Loucy (cell line): ENCODE measurements around the gene SYNPO2L.
"Not testable (repeated sequence)": the region's sequence is repeated elsewhere in the genome, so short reads cannot be mapped to it uniquely, and the experiment has no call there.

Source experiments
- H2AFZ ChIP-seq: fragments of 200-600 bp; sonication (generic); 2 replicates; pipeline ENCODE4 v1.6.0; 2016; ENCODE audit warnings: antibody characterized with exemption, mild to moderate bottlenecking, low read length, moderate library complexity
- H3F3A ChIP-seq: fragments of 200-600 bp; 2 replicates; pipeline ENCODE4 v1.6.0; 2016; ENCODE audit warnings: antibody characterized with exemption, low read depth, mild to moderate bottlenecking
- H3K27me3 ChIP-seq: fragments of 200-600 bp; sonication (generic); 2 replicates; pipeline ENCODE4 v1.6.1; 2014; ENCODE audit warnings: low read length, mild to moderate bottlenecking; ENCODE audit not compliant: insufficient read depth, poor library complexity, severe bottlenecking
- H3K36me3 ChIP-seq: fragments of 200-600 bp; sonication (generic); 2 replicates; pipeline ENCODE4 v1.6.1; 2016; ENCODE audit warnings: low read length; ENCODE audit not compliant: insufficient read depth
- H3K4me1 ChIP-seq: fragments of 200-600 bp; sonication (generic); 2 replicates; pipeline ENCODE4 v1.5.1; 2014; ENCODE audit warnings: low read length, mild to moderate bottlenecking; ENCODE audit not compliant: insufficient read depth, poor library complexity, severe bottlenecking
- H3K4me2 ChIP-seq: fragments of 200-600 bp; sonication (generic); 2 replicates; pipeline ENCODE4 v1.6.0; 2014; ENCODE audit warnings: antibody characterized with exemption, low read length, low read depth, mild to moderate bottlenecking; ENCODE audit not compliant: poor library complexity, severe bottlenecking
- H3K4me3 ChIP-seq: fragments of 200-600 bp; sonication (generic); 2 replicates; pipeline ENCODE4 v1.5.1; 2014; ENCODE audit warnings: low read length, mild to moderate bottlenecking, mixed read lengths; ENCODE audit not compliant: poor library complexity, severe bottlenecking
- H3K79me2 ChIP-seq: fragments of 200-600 bp; sonication (generic); 2 replicates; pipeline ENCODE4 v1.6.1; 2014; ENCODE audit warnings: low read length; ENCODE audit not compliant: insufficient read depth
- H3K9ac ChIP-seq: fragments of 200-600 bp; sonication (generic); 2 replicates; pipeline ENCODE4 v1.6.0; 2014; ENCODE audit warnings: mild to moderate bottlenecking, low read depth, low read length, moderate library complexity; ENCODE audit not compliant: poor library complexity, severe bottlenecking
- H3K9me2 ChIP-seq: fragments of 200-600 bp; sonication (generic); replicated peaks from 2 replicates; pipeline ENCODE4 v1.6.1; 2016; ENCODE audit warnings: low read depth, low read length, mixed read lengths
- H3K9me3 ChIP-seq: fragments of 200-600 bp; sonication (generic); 2 replicates; pipeline ENCODE4 v1.6.1; 2014; ENCODE audit warnings: mild to moderate bottlenecking, antibody characterized with exemption, low read length, low read depth; ENCODE audit not compliant: insufficient read depth
- H4K20me1 ChIP-seq: fragments of 200-600 bp; sonication (generic); 2 replicates; pipeline ENCODE4 v1.6.0; 2014; ENCODE audit warnings: antibody characterized with exemption, low read length, mild to moderate bottlenecking; ENCODE audit not compliant: insufficient read depth, poor library complexity, severe bottlenecking
- CTCF ChIP-seq: fragments of 200-600 bp; sonication (generic); conservative IDR thresholded peaks from 2 replicates; pipeline ENCODE4 v1.5.1; 2014; ENCODE audit warnings: mild to moderate bottlenecking, antibody characterized with exemption, low read length
- EZH2phosphoT487 ChIP-seq: fragments of 200-600 bp; IDR thresholded peaks from 2 replicates; pipeline ENCODE4 v1.6.1; 2018; ENCODE audit warnings: antibody characterized with exemption, mild to moderate bottlenecking, moderate library complexity, borderline replicate concordance

SYNPO2L gene

GRCh38 chr10:73623056-73623455, 32.8 kb downstream of the SYNPO2L start:
- Histone ChIP-seq H3K4me1 (peaks cover 18% of the 10 kb centered on the region), H3K9me2 (no peaks in the 10 kb centered on the region), H3K79me2 (peaks cover 15% of the 10 kb centered on the region; the same call in 1 of the 2 replicates), H3K36me3 (no peaks in the 10 kb centered on the region), H3F3A (no peaks in the 10 kb centered on the region), H2AFZ (no peak overlapping the region), H3K9me3 (no peaks in the 10 kb centered on the region), H3K9ac (no peak overlapping the region), H3K4me2 (no peak overlapping the region), H3K4me3 (no peak overlapping the region), H3K27me3 (no peaks in the 10 kb centered on the region), H4K20me1 (no peaks in the 10 kb centered on the region)
- no peak for TF ChIP-seq CTCF
- no peak for TF ChIP-seq EZH2phosphoT487

GRCh38 chr10:73620974-73621373, 34.9 kb downstream of the SYNPO2L start:
- not testable (repeated sequence) for H3K79me2 ChIP-seq, H3K27me3 ChIP-seq, H3F3A ChIP-seq, H3K4me3 ChIP-seq, H3K9ac ChIP-seq, H4K20me1 ChIP-seq, H3K36me3 ChIP-seq, H3K9me2 ChIP-seq, H2AFZ ChIP-seq, H3K9me3 ChIP-seq, H3K4me2 ChIP-seq, H3K4me1 ChIP-seq

- H3K9ac ChIP-seq, H3K4me3 ChIP-seq, H3K9me2 ChIP-seq, H3K36me3 ChIP-seq, H3K27me3 ChIP-seq, H3K79me2 ChIP-seq, H3K4me2 ChIP-seq, H3K9me3 ChIP-seq, H2AFZ ChIP-seq, H3F3A ChIP-seq, H4K20me1 ChIP-seq, H3K4me1 ChIP-seq: not testable (repeated sequence)
These were observed 38.7 kb downstream of the SYNPO2L start for GRCh38 chr10:73617143-73617542.

- Histone ChIP-seq H3K4me1 (no peaks in the 10 kb centered on the region), H3K27me3 (no peaks in the 10 kb centered on the region), H3K9me3 (no peaks in the 10 kb centered on the region), H2AFZ (no peak overlapping the region), H4K20me1 (no peaks in the 10 kb centered on the region), H3K79me2 (no peaks in the 10 kb centered on the region), H3K36me3 (no peaks in the 10 kb centered on the region), H3K9ac (no peak overlapping the region), H3K4me2 (no peak overlapping the region), H3K4me3 (no peak overlapping the region), H3K9me2 (no peaks in the 10 kb centered on the region), H3F3A (no peaks in the 10 kb centered on the region)
- TF ChIP-seq EZH2phosphoT487 (no peak), CTCF (no peak)
These were observed 41.1 kb downstream of the SYNPO2L start for GRCh38 chr10:73614720-73615119.
